ENCODE results near the gene CRACDL.

CRACDL gene

GRCh38 chr2:98796775-98797544 is 139.1 kb downstream of the CRACDL start:
- H3K27ac ChIP-seq (ENCODE audit: low read depth in 2 of 2, low read length in 2 of 2): no peak overlapping the region
- H3K9ac ChIP-seq (ENCODE audit: low read depth in 1 of 2, low read length in 2 of 2): no peak overlapping the region
- no peak overlapping the region for H3K4me3 ChIP-seq (ENCODE audit: low read length in 2 of 2)
- no peaks in the 10 kb centered on the region for H3K4me1 ChIP-seq (ENCODE audit: control insufficient read depth in 2 of 2, insufficient read depth in 2 of 2, low read length in 2 of 2)
- no peaks in the 10 kb centered on the region for H3K9me3 ChIP-seq (ENCODE audit: control insufficient read depth in 2 of 2, low read length in 2 of 2)
- no peaks in the 10 kb centered on the region for H3K27me3 ChIP-seq (ENCODE audit: control insufficient read depth in 2 of 2, insufficient read depth in 2 of 2, low read length in 2 of 2)
- H3K36me3 ChIP-seq (ENCODE audit: control insufficient read depth in 2 of 2, insufficient read depth in 2 of 2, low read length in 2 of 2): peaks cover 7 to 20% of the 10 kb centered on the region in 2 donors

GRCh38 chr2:98795891-98796676 is 139.9 kb downstream of the CRACDL start:
- Histone ChIP-seq H3K36me3 (ENCODE audit: control insufficient read depth in 2 of 2, insufficient read depth in 2 of 2, low read length in 2 of 2) (peaks cover 4 to 20% of the 10 kb centered on the region in 2 donors), H3K9ac (ENCODE audit: low read depth in 1 of 2, low read length in 2 of 2) (no peak overlapping the region), H3K9me3 (ENCODE audit: control insufficient read depth in 2 of 2, low read length in 2 of 2) (no peaks in the 10 kb centered on the region), H3K4me1 (ENCODE audit: control insufficient read depth in 2 of 2, insufficient read depth in 2 of 2, low read length in 2 of 2) (no peaks in the 10 kb centered on the region), H3K27me3 (ENCODE audit: control insufficient read depth in 2 of 2, insufficient read depth in 2 of 2, low read length in 2 of 2) (no peaks in the 10 kb centered on the region), H3K4me3 (ENCODE audit: low read length in 2 of 2) (no peak overlapping the region), H3K27ac (ENCODE audit: low read depth in 2 of 2, low read length in 2 of 2) (no peak overlapping the region)

- Histone ChIP-seq H3K4me3 (ENCODE audit: low read length in 2 of 2) (no peak overlapping the region), H3K4me1 (ENCODE audit: control insufficient read depth in 2 of 2, insufficient read depth in 2 of 2, low read length in 2 of 2) (no peaks in the 10 kb centered on the region), H3K9me3 (ENCODE audit: control insufficient read depth in 2 of 2, low read length in 2 of 2) (no peaks in the 10 kb centered on the region), H3K9ac (ENCODE audit: low read depth in 1 of 2, low read length in 2 of 2) (no peak overlapping the region), H3K36me3 (ENCODE audit: control insufficient read depth in 2 of 2, insufficient read depth in 2 of 2, low read length in 2 of 2) (peaks cover 4 to 20% of the 10 kb centered on the region in 2 donors), H3K27me3 (ENCODE audit: control insufficient read depth in 2 of 2, insufficient read depth in 2 of 2, low read length in 2 of 2) (no peaks in the 10 kb centered on the region), H3K27ac (ENCODE audit: low read depth in 2 of 2, low read length in 2 of 2) (no peak overlapping the region)
Observed at GRCh38 chr2:98793897-98794830, 141.9 kb downstream of the CRACDL start.

- H3K27me3 ChIP-seq (ENCODE audit: control insufficient read depth in 2 of 2, insufficient read depth in 2 of 2, low read length in 2 of 2): no peaks in the 10 kb centered on the region
- no peaks in the 10 kb centered on the region for H3K4me1 ChIP-seq (ENCODE audit: control insufficient read depth in 2 of 2, insufficient read depth in 2 of 2, low read length in 2 of 2)
- no peak overlapping the region for H3K4me3 ChIP-seq (ENCODE audit: low read length in 2 of 2)
- no peak overlapping the region for H3K9ac ChIP-seq (ENCODE audit: low read depth in 1 of 2, low read length in 2 of 2)
- H3K36me3 ChIP-seq (ENCODE audit: control insufficient read depth in 2 of 2, insufficient read depth in 2 of 2, low read length in 2 of 2): peaks cover 4 to 20% of the 10 kb centered on the region in 2 donors
- no peak overlapping the region for H3K27ac ChIP-seq (ENCODE audit: low read depth in 2 of 2, low read length in 2 of 2)
- no peaks in the 10 kb centered on the region for H3K9me3 ChIP-seq (ENCODE audit: control insufficient read depth in 2 of 2, low read length in 2 of 2)
Observed at GRCh38 chr2:98793275-98793674, 142.8 kb downstream of the CRACDL start.

GRCh38 chr2:98790221-98790620 is 145.8 kb downstream of the CRACDL start:
- H3K27ac ChIP-seq (ENCODE audit: low read depth in 2 of 2, low read length in 2 of 2): no peak overlapping the region
- H3K9me3 ChIP-seq (ENCODE audit: control insufficient read depth in 2 of 2, low read length in 2 of 2): no peaks in the 10 kb centered on the region
- peaks cover 4 to 8% of the 10 kb centered on the region in 2 donors for H3K36me3 ChIP-seq (ENCODE audit: control insufficient read depth in 2 of 2, insufficient read depth in 2 of 2, low read length in 2 of 2)
- H3K9ac ChIP-seq (ENCODE audit: low read depth in 1 of 2, low read length in 2 of 2): no peak overlapping the region
- H3K4me3 ChIP-seq (ENCODE audit: low read length in 2 of 2): no peak overlapping the region
- no peaks in the 10 kb centered on the region for H3K27me3 ChIP-seq (ENCODE audit: control insufficient read depth in 2 of 2, insufficient read depth in 2 of 2, low read length in 2 of 2)
- no peaks in the 10 kb centered on the region for H3K4me1 ChIP-seq (ENCODE audit: control insufficient read depth in 2 of 2, insufficient read depth in 2 of 2, low read length in 2 of 2)

- Histone ChIP-seq H3K27ac (ENCODE audit: low read depth in 2 of 2, low read length in 2 of 2) (no peak overlapping the region), H3K9me3 (ENCODE audit: control insufficient read depth in 2 of 2, low read length in 2 of 2) (no peaks in the 10 kb centered on the region), H3K9ac (ENCODE audit: low read depth in 1 of 2, low read length in 2 of 2) (no peak overlapping the region), H3K4me1 (ENCODE audit: control insufficient read depth in 2 of 2, insufficient read depth in 2 of 2, low read length in 2 of 2) (no peaks in the 10 kb centered on the region), H3K4me3 (ENCODE audit: low read length in 2 of 2) (no peak overlapping the region), H3K27me3 (ENCODE audit: control insufficient read depth in 2 of 2, insufficient read depth in 2 of 2, low read length in 2 of 2) (no peaks in the 10 kb centered on the region), H3K36me3 (ENCODE audit: control insufficient read depth in 2 of 2, insufficient read depth in 2 of 2, low read length in 2 of 2) (peaks cover 0 to 2% of the 10 kb centered on the region in 2 donors)
Observed at GRCh38 chr2:98787700-98788099, 148.3 kb downstream of the CRACDL start.

- H3K4me3 ChIP-seq (ENCODE audit: low read length in 2 of 2): no peak overlapping the region
- H3K27me3 ChIP-seq (ENCODE audit: control insufficient read depth in 2 of 2, insufficient read depth in 2 of 2, low read length in 2 of 2): no peaks in the 10 kb centered on the region
- no peak overlapping the region for H3K9ac ChIP-seq (ENCODE audit: low read depth in 1 of 2, low read length in 2 of 2)
- no peaks in the 10 kb centered on the region for H3K9me3 ChIP-seq (ENCODE audit: control insufficient read depth in 2 of 2, low read length in 2 of 2)
- H3K4me1 ChIP-seq (ENCODE audit: control insufficient read depth in 2 of 2, insufficient read depth in 2 of 2, low read length in 2 of 2): no peaks in the 10 kb centered on the region
- no peaks in the 10 kb centered on the region for H3K36me3 ChIP-seq (ENCODE audit: control insufficient read depth in 2 of 2, insufficient read depth in 2 of 2, low read length in 2 of 2)
- H3K27ac ChIP-seq (ENCODE audit: low read depth in 2 of 2, low read length in 2 of 2): no peak overlapping the region
Observed at GRCh38 chr2:98786179-98786578, 149.8 kb downstream of the CRACDL start.

GRCh38 chr2:98782570-98782969 is 153.5 kb downstream of the CRACDL start:
- H3K27ac ChIP-seq (ENCODE audit: low read depth in 2 of 2, low read length in 2 of 2): no peak overlapping the region
- H3K4me3 ChIP-seq (ENCODE audit: low read length in 2 of 2): no peak overlapping the region
- no peaks in the 10 kb centered on the region for H3K4me1 ChIP-seq (ENCODE audit: control insufficient read depth in 2 of 2, insufficient read depth in 2 of 2, low read length in 2 of 2)
- no peaks in the 10 kb centered on the region for H3K9me3 ChIP-seq (ENCODE audit: control insufficient read depth in 2 of 2, low read length in 2 of 2)
- H3K36me3 ChIP-seq (ENCODE audit: control insufficient read depth in 2 of 2, insufficient read depth in 2 of 2, low read length in 2 of 2): no peaks in the 10 kb centered on the region
- H3K9ac ChIP-seq (ENCODE audit: low read depth in 1 of 2, low read length in 2 of 2): no peak overlapping the region
- H3K27me3 ChIP-seq (ENCODE audit: control insufficient read depth in 2 of 2, insufficient read depth in 2 of 2, low read length in 2 of 2): no peaks in the 10 kb centered on the region

- Histone ChIP-seq H3K9ac (ENCODE audit: low read depth in 1 of 2, low read length in 2 of 2) (no peak overlapping the region), H3K4me1 (ENCODE audit: control insufficient read depth in 2 of 2, insufficient read depth in 2 of 2, low read length in 2 of 2) (no peaks in the 10 kb centered on the region), H3K9me3 (ENCODE audit: control insufficient read depth in 2 of 2, low read length in 2 of 2) (no peaks in the 10 kb centered on the region), H3K4me3 (ENCODE audit: low read length in 2 of 2) (no peak overlapping the region), H3K27ac (ENCODE audit: low read depth in 2 of 2, low read length in 2 of 2) (no peak overlapping the region), H3K36me3 (ENCODE audit: control insufficient read depth in 2 of 2, insufficient read depth in 2 of 2, low read length in 2 of 2) (no peaks in the 10 kb centered on the region), H3K27me3 (ENCODE audit: control insufficient read depth in 2 of 2, insufficient read depth in 2 of 2, low read length in 2 of 2) (no peaks in the 10 kb centered on the region)
Observed at GRCh38 chr2:98781822-98782221, 154.2 kb downstream of the CRACDL start.

Measured in mucosa of rectum (tissue), 2 donors.